ENCODE results near the gene CHST11.

Gene CHST11

DNA sequence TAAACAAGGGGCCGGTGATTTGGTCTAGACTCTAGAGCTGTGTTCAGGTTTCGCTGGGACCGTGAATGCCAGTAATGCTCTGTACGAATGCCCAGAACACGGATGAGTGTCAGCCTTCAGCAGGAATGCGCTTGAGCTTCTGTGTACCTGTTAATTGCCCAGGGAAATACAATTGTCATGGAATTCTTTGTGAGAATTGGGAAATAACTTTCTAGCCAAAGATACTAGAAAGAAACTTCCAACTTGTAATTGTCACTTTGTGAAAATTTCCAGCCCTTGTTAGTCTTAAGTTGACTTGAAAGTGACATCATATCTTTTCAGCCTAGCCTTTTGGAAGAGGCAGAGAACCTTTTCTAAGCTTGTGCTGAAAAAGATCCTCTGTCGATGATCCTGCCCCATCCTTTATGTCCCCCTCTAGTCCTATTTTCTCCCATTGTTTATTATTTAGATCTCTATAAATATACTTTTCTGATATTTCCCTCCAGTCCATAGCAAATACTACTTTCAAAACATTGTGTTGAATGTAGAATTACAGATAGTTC lies 2.7 kb downstream of the CHST11 start:
- Histone ChIP-seq H3K4me3 (no peak overlapping the region), H3K9me3 (ENCODE audit: low read depth, low read length) (no peaks in the 10 kb centered on the region)

DNA sequence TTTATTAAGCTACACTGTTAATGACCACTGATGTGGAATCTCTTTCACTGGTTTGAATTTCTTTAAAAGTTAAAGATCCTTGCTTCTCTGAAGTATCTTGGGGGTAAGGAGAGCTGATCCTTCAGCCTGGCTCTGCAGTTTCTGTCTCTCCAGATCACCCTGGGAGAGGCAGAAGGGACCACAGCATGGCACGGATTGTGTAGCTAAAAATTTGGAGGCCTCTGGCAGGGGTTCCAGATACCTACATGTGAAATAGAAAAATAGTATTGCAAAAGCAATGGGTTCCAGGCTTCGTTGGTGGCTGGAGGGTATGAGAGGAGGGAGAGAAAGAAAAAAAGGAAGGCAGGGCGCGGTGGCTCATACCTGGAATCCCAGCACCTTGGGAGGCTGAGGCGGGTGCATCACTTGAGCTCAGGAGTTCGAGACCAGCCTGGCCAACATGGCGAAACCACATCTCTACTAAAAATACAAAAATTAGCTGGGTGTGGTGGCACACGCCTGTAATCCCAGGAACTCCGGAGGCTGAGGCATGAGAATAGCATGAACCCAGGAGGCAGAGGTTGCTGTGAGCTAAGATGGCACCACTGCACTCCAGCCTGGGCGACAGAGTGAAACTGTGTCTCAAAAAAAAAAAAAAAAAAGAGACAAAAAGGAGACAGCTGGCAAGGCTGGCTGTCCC lies 3.4 kb downstream of the CHST11 start:
- no peak for DNase-seq (ENCODE audit: low read depth, low spot score)
- Histone ChIP-seq H3K9ac (ENCODE audit: insufficient read length) (no peak overlapping the region), H3K4me3 (no peak overlapping the region), H3K27ac (no peak overlapping the region), H3K9me3 (ENCODE audit: low read depth, low read length) (no peaks in the 10 kb centered on the region), H3K36me3 (ENCODE audit: insufficient read depth, low read length) (no peaks in the 10 kb centered on the region)
- TF ChIP-seq EZH2 (IDR thresholded peaks at IDR 0.05) (no peak), POLR2AphosphoS5 (IDR thresholded peaks at IDR 0.05; ENCODE audit: borderline replicate concordance, low read depth, low read length) (no peak), FOXP2 (optimal IDR thresholded peaks at IDR 0.05; ENCODE audit: control extremely low read depth, extremely low read length, insufficient read depth) (no peak)

More for the DNA sequence above, 2.7 kb downstream of the CHST11 start:
- TF ChIP-seq FOXP2 (optimal IDR thresholded peaks at IDR 0.05; ENCODE audit: control extremely low read depth, extremely low read length, insufficient read depth) (no peak), POLR2AphosphoS5 (IDR thresholded peaks at IDR 0.05; ENCODE audit: borderline replicate concordance, low read depth, low read length) (no peak), EZH2 (IDR thresholded peaks at IDR 0.05) (no peak)
- no peak for DNase-seq (ENCODE audit: low read depth, low spot score)
- H3K27ac ChIP-seq, result no peak overlapping the region
- H3K36me3 ChIP-seq (ENCODE audit: insufficient read depth, low read length), result no peaks in the 10 kb centered on the region
- H3K9ac ChIP-seq (ENCODE audit: insufficient read length), result no peak overlapping the region

DNA sequence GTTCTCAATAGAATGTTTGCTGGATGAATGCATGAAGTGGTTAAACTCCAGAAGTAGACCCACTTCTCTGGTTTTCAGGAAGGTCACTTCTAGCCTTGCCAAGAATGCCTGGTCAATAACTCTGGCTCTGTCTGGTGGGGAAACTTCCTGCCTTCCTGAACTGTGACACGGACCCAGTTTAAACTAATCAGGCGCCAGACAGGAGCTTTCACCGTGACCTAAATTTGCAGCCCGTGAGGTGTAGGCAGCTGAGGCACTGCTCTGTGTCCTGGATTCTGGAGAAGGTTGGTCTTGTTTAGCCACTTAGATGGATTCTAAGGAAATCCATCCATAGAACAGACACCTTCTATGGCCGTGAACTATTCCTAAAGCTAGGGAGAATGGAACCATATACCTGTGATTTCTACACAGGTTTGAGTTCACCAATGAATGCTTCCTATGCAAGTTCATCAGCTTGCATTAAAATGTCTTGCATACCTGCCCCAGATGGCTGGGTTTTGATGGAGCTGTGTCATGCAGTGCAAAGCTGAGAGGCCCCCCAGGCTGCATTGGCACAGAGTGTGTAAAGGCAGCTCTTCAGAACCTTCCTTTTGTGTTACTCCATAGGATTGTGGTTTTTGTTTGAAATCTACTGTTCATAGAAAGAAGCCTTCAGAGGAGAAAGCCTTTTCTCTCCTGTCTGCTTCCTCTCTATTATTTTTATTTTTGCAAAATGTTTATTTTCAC lies 4.4 kb downstream of the CHST11 start:
- H3K36me3 ChIP-seq (ENCODE audit: insufficient read depth, low read length), result no peaks in the 10 kb centered on the region
- no peak overlapping the region for H3K9ac ChIP-seq (ENCODE audit: insufficient read length)
- H3K4me3 ChIP-seq, result no peak overlapping the region
- no peak overlapping the region for H3K27ac ChIP-seq
- DNase-seq (ENCODE audit: low read depth, low spot score), result no peak
- H3K9me3 ChIP-seq (ENCODE audit: low read depth, low read length), result no peaks in the 10 kb centered on the region
- no peak for TF ChIP-seq EZH2 (IDR thresholded peaks at IDR 0.05)
- no peak for TF ChIP-seq FOXP2 (optimal IDR thresholded peaks at IDR 0.05; ENCODE audit: control extremely low read depth, extremely low read length, insufficient read depth)
- no peak for TF ChIP-seq POLR2AphosphoS5 (IDR thresholded peaks at IDR 0.05; ENCODE audit: borderline replicate concordance, low read depth, low read length)

DNA sequence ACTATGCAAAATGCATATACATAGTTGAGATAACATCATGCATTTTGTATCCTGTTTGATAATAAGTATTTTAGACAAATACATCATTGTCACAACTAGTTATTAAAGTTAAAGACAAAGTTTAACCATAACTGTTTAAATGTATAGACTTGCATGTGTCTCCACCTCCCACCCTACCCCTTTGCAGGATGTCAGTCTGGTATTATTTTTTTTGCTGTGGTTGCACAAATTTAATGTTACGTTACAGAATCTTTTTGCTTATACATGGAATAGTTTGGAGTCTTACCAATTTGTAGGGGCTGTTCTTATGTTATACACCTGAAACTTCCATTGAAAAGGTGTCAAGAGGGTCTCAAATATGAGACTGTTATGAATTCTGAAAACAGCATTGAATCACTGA lies 5.6 kb downstream of the CHST11 start:
- Histone ChIP-seq H3K9me3 (ENCODE audit: low read depth, low read length) (no peaks in the 10 kb centered on the region), H3K36me3 (ENCODE audit: insufficient read depth, low read length) (no peaks in the 10 kb centered on the region), H3K4me3 (no peak overlapping the region), H3K27ac (no peak overlapping the region), H3K9ac (ENCODE audit: insufficient read length) (no peak overlapping the region)
- DNase-seq (ENCODE audit: low read depth, low spot score), result no peak
- TF ChIP-seq EZH2 (IDR thresholded peaks at IDR 0.05) (no peak), FOXP2 (optimal IDR thresholded peaks at IDR 0.05; ENCODE audit: control extremely low read depth, extremely low read length, insufficient read depth) (no peak), POLR2AphosphoS5 (IDR thresholded peaks at IDR 0.05; ENCODE audit: borderline replicate concordance, low read depth, low read length) (no peak)

DNA sequence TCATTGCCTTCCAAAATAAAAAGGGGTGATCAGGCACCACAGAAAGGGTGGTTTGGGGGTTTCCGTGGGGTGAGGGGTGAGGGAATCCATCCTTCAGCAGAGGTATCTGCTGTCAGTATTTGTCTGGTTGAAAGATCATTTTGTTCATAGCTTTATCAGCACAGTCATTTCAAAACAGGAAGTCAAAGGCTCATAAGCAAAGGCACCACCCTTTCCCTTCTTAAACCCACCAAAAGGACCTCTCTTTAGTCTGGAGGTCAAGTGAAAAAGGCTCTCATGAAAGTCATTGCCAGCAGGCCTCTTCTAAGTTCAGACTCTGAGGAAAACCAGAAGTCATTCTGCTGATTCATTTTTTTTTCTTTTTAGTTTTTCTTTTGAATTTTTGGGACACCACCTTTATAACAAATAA lies 6.2 kb downstream of the CHST11 start:
- Histone ChIP-seq H3K36me3 (ENCODE audit: insufficient read depth, low read length) (no peaks in the 10 kb centered on the region), H3K9me3 (ENCODE audit: low read depth, low read length) (no peaks in the 10 kb centered on the region), H3K9ac (ENCODE audit: insufficient read length) (no peak overlapping the region), H3K4me3 (no peak overlapping the region), H3K27ac (no peak overlapping the region)
- no peak for DNase-seq (ENCODE audit: low read depth, low spot score)
- TF ChIP-seq EZH2 (IDR thresholded peaks at IDR 0.05) (no peak), FOXP2 (optimal IDR thresholded peaks at IDR 0.05; ENCODE audit: control extremely low read depth, extremely low read length, insufficient read depth) (no peak), POLR2AphosphoS5 (IDR thresholded peaks at IDR 0.05; ENCODE audit: borderline replicate concordance, low read depth, low read length) (no peak)

DNA sequence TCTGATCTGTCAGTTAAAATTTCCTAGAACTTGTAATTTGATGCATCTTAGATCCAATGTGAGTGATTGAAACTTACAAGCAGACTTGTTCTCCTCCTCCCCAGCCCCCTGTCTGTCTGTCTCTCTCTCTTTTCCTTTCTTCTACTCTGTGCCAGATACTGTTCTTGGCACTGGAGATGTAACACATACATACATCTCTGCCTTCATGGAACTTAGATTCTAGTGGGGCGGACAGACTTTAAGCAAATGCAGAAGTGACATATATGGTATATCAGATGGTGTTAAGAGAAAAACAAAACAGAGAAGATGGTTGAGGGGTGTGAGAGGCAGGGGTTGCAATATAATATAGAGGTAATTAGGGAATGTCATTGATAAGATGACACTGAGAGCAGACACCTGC lies 6.6 kb downstream of the CHST11 start:
- TF ChIP-seq POLR2AphosphoS5 (IDR thresholded peaks at IDR 0.05; ENCODE audit: borderline replicate concordance, low read depth, low read length), result no peak
- TF ChIP-seq EZH2 (IDR thresholded peaks at IDR 0.05), result no peak
- TF ChIP-seq FOXP2 (optimal IDR thresholded peaks at IDR 0.05; ENCODE audit: control extremely low read depth, extremely low read length, insufficient read depth), result no peak
- no peaks in the 10 kb centered on the region for H3K36me3 ChIP-seq (ENCODE audit: insufficient read depth, low read length)
- no peak overlapping the region for H3K27ac ChIP-seq
- no peak for DNase-seq (ENCODE audit: low read depth, low spot score)
- no peaks in the 10 kb centered on the region for H3K9me3 ChIP-seq (ENCODE audit: low read depth, low read length)
- H3K4me3 ChIP-seq, result no peak overlapping the region
- H3K9ac ChIP-seq (ENCODE audit: insufficient read length), result no peak overlapping the region

DNA sequence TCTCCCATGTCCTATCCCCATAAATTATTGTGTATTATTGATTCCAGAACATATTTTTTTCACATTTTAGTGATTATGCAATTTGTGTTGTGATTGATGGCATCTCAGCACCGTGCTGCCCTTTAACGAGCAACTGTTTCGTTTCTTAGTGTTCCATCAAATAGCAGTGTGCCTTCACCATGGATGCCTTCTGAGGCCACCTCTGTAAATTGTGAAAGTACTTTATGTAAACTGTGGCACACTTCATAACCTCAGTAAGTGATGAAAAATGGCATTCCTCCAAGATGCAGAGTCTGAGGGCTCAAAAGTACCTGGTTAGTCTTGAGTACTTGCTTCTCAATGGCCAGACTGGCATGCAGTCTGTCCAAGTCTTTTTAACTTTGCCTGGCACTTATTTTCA lies 8.2 kb downstream of the CHST11 start:
- Histone ChIP-seq H3K36me3 (ENCODE audit: insufficient read depth, low read length) (no peaks in the 10 kb centered on the region), H3K9ac (ENCODE audit: insufficient read length) (no peak overlapping the region), H3K9me3 (ENCODE audit: low read depth, low read length) (no peaks in the 10 kb centered on the region), H3K4me3 (no peak overlapping the region), H3K27ac (no peak overlapping the region)
- no peak for DNase-seq (ENCODE audit: low read depth, low spot score)
- TF ChIP-seq POLR2AphosphoS5 (IDR thresholded peaks at IDR 0.05; ENCODE audit: borderline replicate concordance, low read depth, low read length) (no peak), FOXP2 (optimal IDR thresholded peaks at IDR 0.05; ENCODE audit: control extremely low read depth, extremely low read length, insufficient read depth) (no peak), EZH2 (IDR thresholded peaks at IDR 0.05) (no peak)

DNA sequence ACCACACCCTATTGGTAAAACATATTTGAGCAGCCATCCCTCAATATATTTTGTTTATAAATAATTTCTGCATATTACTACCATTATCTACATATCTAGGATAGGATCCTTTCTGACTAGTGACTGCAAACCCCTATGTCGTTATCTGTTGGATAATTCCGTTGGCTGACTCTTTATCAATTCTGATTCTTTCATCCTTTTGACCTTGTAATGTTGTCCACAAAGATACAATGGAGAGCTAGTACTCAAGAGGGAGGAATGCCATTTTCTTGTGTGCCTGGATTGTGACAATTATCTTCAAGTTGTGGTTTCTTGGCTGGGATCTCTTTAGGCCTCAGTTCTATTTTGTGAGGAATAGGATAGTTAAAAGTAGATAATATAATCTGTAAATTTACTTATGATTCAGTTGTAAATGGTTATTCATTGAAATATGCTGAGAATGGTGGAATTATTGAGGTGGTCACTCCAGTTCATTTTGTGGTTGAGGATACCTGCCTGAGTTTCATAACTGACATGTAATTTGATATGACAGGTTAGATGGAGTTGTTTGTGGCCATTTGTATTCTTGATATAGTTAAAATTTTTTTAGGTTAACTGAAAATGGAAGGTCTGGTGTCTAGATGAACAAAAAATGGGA lies 10.1 kb downstream of the CHST11 start:
- no peaks in the 10 kb centered on the region for H3K9me3 ChIP-seq (ENCODE audit: low read depth, low read length)
- H3K4me3 ChIP-seq, result no peak overlapping the region
- H3K36me3 ChIP-seq (ENCODE audit: insufficient read depth, low read length), result no peaks in the 10 kb centered on the region
- no peak for DNase-seq (ENCODE audit: low read depth, low spot score)
- TF ChIP-seq FOXP2 (optimal IDR thresholded peaks at IDR 0.05; ENCODE audit: control extremely low read depth, extremely low read length, insufficient read depth) (no peak), EZH2 (IDR thresholded peaks at IDR 0.05) (no peak)
- no peak overlapping the region for H3K9ac ChIP-seq (ENCODE audit: insufficient read length)
- no peak overlapping the region for H3K27ac ChIP-seq
